ENCODE measurements around the gene QSOX2.

QSOX2 gene

DNA sequence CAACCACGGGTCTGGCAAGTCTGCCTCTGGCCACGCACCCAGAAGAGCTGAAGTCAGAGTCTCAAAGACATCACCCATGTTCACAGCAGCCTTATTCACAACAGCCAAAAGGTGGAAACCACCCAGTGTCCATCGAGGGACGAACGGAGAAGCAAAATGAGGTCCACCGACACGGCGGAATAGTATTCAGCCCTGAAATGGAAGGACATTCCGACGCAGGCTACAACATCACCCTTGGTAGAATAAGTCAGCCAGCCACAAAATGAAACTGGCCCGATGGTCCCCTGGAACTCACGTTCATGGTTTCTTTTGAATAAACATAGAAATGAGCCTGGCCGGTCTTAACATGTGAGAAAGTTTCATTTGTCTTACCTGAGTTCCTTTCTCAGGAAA, 41.4 kb upstream of the QSOX2 start:
- FAIRE-seq (no peak), DNase-seq (ENCODE audit: insufficient read length, low spot score) (no peak)
- no peak for TF ChIP-seq POLR2A (IDR thresholded peaks at IDR 0.05; ENCODE audit: low read depth, low read length)

- no peak for TF ChIP-seq POLR2A (IDR thresholded peaks at IDR 0.05; ENCODE audit: low read depth, low read length)
- DNase-seq (ENCODE audit: insufficient read length, low spot score) = no peak
- FAIRE-seq = no peak
These were observed 40.9 kb upstream of the QSOX2 start for GRCh38 chr9:136286359-136286986.

GRCh38 chr9:136285501-136286358, 40.1 kb upstream of the QSOX2 start:
- DNase-seq (ENCODE audit: insufficient read length, low spot score) (no peak), FAIRE-seq (no peak)
- TF ChIP-seq POLR2A (IDR thresholded peaks at IDR 0.05; ENCODE audit: low read depth, low read length) = no peak

GRCh38 chr9:136284951-136285350, 39.3 kb upstream of the QSOX2 start:
- DNase-seq (ENCODE audit: insufficient read length, low spot score) (no peak), FAIRE-seq (no peak)
- no peak for TF ChIP-seq POLR2A (IDR thresholded peaks at IDR 0.05; ENCODE audit: low read depth, low read length)

GRCh38 chr9:136284311-136284710, 38.7 kb upstream of the QSOX2 start:
- no peak for DNase-seq (ENCODE audit: insufficient read length, low spot score)

DNA sequence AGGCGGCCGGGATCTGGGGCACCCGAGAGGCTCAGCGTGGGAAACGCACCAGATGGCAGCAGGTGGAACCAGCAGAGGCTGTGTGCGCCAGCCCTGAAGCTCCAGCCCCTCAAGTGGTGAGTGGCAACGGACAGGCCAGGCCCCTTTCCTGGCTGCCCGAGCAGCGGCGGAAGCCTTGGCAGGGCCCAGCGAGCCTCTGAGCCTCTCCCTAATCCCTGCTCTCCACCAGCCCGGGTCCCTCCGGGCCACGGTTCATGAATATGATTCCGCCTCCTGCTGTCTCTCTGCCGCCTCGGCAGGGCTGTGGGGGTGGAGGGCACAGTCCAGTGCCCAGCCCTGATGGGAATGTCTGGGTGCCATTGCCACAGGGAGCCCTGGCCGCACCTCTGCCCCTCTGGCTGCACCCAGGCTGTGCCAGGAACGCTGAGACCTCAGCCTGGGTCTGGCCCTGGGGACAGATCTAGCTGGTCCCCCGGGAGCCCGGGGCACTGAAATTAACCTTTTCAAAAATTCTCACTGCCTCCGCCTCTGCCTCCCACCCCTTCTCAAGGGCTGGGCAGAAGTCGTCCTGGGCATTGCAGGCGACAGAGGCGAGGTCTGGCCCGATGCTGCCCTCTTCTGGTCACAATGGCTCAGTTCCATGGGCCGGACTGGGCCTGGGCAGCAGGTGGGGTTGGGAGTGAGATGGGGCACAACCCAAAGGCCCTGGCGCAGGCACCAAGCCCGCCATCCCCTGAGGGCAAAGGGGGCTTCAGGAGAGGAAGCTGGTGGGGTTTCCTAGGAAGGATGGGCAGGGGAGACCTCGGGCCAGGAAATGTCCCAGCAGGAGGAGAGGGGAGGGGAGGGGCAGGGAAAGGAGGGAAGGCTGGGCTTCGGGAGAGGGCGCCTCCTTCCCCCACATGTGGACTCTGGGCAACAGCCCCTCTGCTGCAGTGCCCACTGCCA, 38.0 kb upstream of the QSOX2 start:
- FAIRE-seq = no peak
- peak; percentile 99 for DNase-seq (ENCODE audit: insufficient read length, low spot score)
- no peak for TF ChIP-seq POLR2A (IDR thresholded peaks at IDR 0.05; ENCODE audit: low read depth, low read length)

More at GRCh38 chr9:136284311-136284710, 38.7 kb upstream of the QSOX2 start:
- TF ChIP-seq POLR2A (IDR thresholded peaks at IDR 0.05; ENCODE audit: low read depth, low read length) = no peak
- FAIRE-seq = no peak

DNA sequence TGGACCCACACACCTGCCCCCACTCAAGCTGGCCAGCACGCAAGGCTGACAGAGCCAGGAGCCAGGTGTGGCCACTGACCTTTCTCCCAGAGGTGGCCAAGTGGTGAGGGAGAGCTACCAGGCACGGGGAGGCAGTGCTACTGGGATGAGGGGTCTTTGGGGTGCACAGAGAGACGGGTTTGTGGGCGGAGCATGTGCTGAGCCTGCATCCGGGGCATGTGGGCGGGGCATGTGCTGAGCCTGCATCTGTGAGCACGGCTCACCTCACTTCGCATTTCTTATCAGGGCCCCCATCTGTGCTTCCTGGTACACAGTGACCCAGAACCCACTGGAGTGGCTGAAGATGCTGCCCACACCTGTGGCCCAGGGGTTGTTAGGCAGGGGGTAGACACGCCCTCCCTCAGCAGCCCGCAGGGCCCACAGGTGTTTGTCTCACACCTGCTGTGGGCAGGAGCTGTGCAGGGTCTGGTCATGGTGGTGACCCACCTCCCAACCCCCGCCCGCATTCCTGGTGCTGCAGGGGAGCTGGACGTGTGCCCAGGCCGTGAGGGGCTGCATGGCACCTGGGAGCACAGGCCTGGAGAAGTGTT, 36.8 kb upstream of the QSOX2 start:
- DNase-seq (ENCODE audit: insufficient read length, low spot score) (no peak), FAIRE-seq (no peak)
- TF ChIP-seq POLR2A (IDR thresholded peaks at IDR 0.05; ENCODE audit: low read depth, low read length) = no peak

- FAIRE-seq = no peak
These were observed 36.0 kb upstream of the QSOX2 start for GRCh38 chr9:136281421-136282271.

GRCh38 chr9:136280535-136281315, 35.1 kb upstream of the QSOX2 start:
- FAIRE-seq = no peak
- DNase-seq (ENCODE audit: insufficient read length, low spot score) = no peak
- no peak for TF ChIP-seq POLR2A (IDR thresholded peaks at IDR 0.05; ENCODE audit: low read depth, low read length)

More at GRCh38 chr9:136281421-136282271, 36.0 kb upstream of the QSOX2 start:
- no peak for TF ChIP-seq POLR2A (IDR thresholded peaks at IDR 0.05; ENCODE audit: low read depth, low read length)
- DNase-seq (ENCODE audit: insufficient read length, low spot score) = no peak

DNA sequence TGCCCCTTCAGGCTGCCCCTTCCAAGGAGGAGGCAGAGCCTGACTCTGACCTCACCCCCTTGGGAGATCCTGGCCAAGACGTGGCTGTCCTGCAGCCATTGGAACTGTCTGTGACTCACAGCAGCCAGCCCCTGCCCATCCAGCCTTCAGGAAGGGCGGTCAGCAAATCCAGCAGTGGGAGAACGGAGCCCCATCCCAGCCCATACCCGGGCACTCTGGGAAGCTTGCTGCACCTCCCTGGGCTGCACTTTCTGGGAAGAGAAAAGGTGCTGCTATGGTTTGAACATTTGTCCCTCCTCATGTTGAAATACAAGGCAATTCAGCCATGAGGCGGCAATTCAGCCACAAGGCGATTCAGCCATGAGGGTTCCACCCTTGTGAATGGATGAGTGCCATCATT, 33.9 kb upstream of the QSOX2 start:
- no peak for TF ChIP-seq POLR2A (IDR thresholded peaks at IDR 0.05; ENCODE audit: low read depth, low read length)
- no peak for FAIRE-seq
- no peak for DNase-seq (ENCODE audit: insufficient read length, low spot score)

DNA sequence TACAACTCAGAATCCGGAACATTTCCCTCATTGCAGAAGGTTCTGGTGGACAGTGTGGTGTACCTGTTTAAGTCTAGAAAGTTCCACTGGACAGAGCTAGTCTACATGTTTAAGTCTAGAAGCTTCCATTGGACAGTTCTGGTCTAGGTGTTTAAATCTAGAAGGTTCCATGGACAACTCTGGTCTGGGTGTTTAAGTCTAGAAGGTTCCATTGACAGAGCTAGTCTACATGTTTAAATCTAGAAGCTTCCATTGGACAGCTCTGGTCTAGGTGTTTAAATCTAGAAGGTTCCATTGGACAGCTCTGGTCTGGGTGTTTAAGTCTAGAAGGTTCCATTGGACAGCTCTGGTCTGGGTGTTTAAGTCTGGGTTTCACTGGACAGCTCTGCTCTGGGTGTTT, 33.3 kb upstream of the QSOX2 start:
- FAIRE-seq = no peak

DNA sequence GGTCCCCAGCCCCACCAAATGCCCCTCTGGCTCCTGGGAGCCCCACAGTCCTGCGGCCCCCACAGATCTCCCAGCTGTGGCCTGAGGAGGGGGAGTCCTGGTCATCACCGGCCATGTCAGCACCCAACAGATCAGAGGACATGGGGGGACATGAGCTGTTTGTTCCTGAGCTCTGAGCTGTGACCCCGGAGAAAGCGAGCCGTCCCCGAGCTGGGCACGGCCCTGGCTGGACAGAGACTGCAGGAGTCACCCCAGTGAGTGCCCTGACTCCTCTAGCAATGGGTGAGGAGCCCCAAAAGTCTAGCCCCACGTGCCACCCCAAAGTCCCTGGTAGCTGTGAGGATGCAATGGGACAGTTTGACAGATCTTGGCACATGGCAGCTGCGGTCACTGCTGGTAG, 32.6 kb upstream of the QSOX2 start:
- no peak for TF ChIP-seq POLR2A (IDR thresholded peaks at IDR 0.05; ENCODE audit: low read depth, low read length)
- FAIRE-seq = no peak
- no peak for DNase-seq (ENCODE audit: insufficient read length, low spot score)

More for the DNA sequence above, 33.3 kb upstream of the QSOX2 start:
- no peak for DNase-seq (ENCODE audit: insufficient read length, low spot score)
- TF ChIP-seq POLR2A (IDR thresholded peaks at IDR 0.05; ENCODE audit: low read depth, low read length) = no peak

Measured in H54 (cell line).